Mammary epithelial cell (primary cell): ENCODE data around the gene IFT27.

Experiments
- EZH2 ChIP-seq: IDR thresholded peaks from 2 replicates; pipeline ENCODE4 v1.6.1; 2012; ENCODE audit warnings: low read length, inconsistent platforms, borderline replicate concordance
- TF ChIP-seq, protein P1 (sequence below), 2 donors: IDR thresholded peaks in 1 of 2; conservative IDR thresholded peaks in 1 of 2; 2 replicates each; pipeline ENCODE4 v1.5.1; 2011 to 2012; ENCODE audit warnings: inconsistent platforms in 2 of 2, low read length in 2 of 2, mild to moderate bottlenecking in 2 of 2, control low read depth in 1 of 2, low read depth in 1 of 2; ENCODE audit not compliant: insufficient read depth in 1 of 2; ENCODE audit errors: extremely low read depth in 1 of 2

DNA sequence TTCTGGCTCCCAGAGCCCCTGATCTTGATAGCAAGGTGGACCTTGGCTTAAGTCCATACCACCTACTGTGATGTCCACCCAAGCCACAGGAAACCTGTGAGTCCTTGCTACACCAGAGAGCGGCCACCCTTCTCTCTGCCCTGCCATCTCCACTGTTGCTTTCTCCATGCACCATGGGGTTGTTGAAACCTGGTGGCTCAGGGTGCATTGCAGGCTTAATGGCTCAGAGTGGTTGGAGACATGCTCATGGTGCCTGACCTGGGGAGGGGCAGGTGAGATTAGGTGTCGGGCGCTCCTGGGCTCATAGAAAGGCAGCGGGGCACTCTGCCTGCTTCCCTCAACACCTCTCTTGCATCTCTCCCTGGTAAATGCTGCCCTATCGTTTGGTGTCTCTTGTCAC, 47.4 kb downstream of the IFT27 start:
- TF ChIP-seq, protein P1, sequence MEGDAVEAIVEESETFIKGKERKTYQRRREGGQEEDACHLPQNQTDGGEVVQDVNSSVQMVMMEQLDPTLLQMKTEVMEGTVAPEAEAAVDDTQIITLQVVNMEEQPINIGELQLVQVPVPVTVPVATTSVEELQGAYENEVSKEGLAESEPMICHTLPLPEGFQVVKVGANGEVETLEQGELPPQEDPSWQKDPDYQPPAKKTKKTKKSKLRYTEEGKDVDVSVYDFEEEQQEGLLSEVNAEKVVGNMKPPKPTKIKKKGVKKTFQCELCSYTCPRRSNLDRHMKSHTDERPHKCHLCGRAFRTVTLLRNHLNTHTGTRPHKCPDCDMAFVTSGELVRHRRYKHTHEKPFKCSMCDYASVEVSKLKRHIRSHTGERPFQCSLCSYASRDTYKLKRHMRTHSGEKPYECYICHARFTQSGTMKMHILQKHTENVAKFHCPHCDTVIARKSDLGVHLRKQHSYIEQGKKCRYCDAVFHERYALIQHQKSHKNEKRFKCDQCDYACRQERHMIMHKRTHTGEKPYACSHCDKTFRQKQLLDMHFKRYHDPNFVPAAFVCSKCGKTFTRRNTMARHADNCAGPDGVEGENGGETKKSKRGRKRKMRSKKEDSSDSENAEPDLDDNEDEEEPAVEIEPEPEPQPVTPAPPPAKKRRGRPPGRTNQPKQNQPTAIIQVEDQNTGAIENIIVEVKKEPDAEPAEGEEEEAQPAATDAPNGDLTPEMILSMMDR (conservative IDR thresholded peaks at IDR 0.05 in 1 of 2, IDR thresholded peaks at IDR 0.05 in 1 of 2; ENCODE audit: extremely low read depth in 1 of 2, insufficient read depth in 1 of 2, low read depth in 1 of 2, low read length in 2 of 2), result no peak
- TF ChIP-seq EZH2, result no peak
